Measurements from ENCODE around the gene UTF1. TPM values are rescaled to one million over a fixed set of nuclear protein-coding genes. Genes with fewer than 3 reads are reported as not detected.

UTF1 gene
- total and polyA plus RNA-seq, 7 experiments from 2014 or later = 0.56 TPM; not detected in 6

GRCh38 chr10:133227256-133227655 lies 2.8 kb upstream of the UTF1 start:
- Mint-ChIP-seq H3K36me3 (no peaks in the 10 kb centered on the region), H3K27ac (no peak overlapping the region), H3K4me1 (peaks cover 0 to 20% (median 8%) of the 10 kb centered on the region in 7 donors), H3K9me3 (peaks cover 0 to 2% (median 0%) of the 10 kb centered on the region in 11 donors), H3K27me3 (peaks cover 21 to 51% (median 42%) of the 10 kb centered on the region in 5 donors), H3K4me3 (no peak overlapping the region)
- Histone ChIP-seq H3K27me3 (ENCODE audit: control insufficient read depth in 2 of 2, insufficient read depth in 2 of 2, low read length in 2 of 2) (peaks cover 3 to 10% of the 10 kb centered on the region in 2 donors), H3K9me3 (ENCODE audit: control insufficient read depth in 2 of 3, low read length in 3 of 3) (no peaks in the 10 kb centered on the region), H3K36me3 (ENCODE audit: control insufficient read depth in 2 of 3, insufficient read depth in 3 of 3, low read length in 3 of 3) (no peaks in the 10 kb centered on the region), H3K27ac (ENCODE audit: low read depth, low read length) (no peak overlapping the region), H3K4me1 (ENCODE audit: control insufficient read depth in 2 of 2, insufficient read depth in 2 of 2, low read length in 2 of 2) (no peaks in the 10 kb centered on the region), H3K4me3 (ENCODE audit: low read length) (no peak overlapping the region)
- ChIA-PET POLR2A (no interaction called here), CTCF (interaction anchor here (0.7 kb wide), 1 partner anchor 52 kb away, joined by 6 read pairs; no protein-coding TSS in a partner anchor)
- intact Hi-C loops (cut with micrococcal nuclease) = no loop called here
- DNase-seq (peak in 1 of 9 donors; percentile 2), ATAC-seq (no peak)

DNA sequence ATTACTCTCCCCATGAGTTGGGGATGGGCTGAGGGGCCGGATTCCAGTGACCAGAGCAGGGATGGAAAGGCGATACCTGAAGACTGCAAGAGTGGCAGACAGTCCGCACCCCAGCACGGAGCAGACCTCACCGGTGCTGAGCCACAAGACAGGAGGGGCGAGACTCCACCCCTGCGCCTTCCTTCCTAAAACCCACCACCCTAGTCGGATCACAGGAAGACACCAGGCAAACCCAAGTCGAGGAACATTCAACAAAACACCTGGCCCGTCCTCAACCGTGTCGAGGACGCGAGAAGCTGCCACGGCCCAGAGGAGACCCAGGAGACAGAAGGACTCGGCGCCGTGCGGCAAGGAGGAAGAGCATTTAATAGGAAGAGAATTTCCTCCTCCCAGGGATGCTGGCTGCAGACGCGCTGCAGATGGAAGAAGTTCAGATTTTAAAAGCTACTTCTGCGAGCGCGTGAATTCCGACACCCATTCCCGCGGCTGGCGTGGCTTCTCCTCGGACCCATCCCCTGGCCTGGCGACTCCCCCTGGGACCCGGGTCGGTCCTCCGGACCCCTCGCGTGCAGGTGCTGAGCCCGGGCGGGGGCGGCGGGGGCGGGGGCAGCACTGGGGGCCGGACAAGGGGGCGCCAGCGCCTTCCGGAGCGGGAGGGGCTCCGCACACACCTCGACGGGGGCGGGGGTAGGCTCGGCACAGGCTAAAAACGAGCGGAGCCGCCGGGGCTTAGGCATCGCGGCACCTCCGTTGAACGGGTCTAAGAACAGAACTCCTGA lies 563 bp upstream of the UTF1 start:
- Histone ChIP-seq H3K36me3 (ENCODE audit: control insufficient read depth in 2 of 3, insufficient read depth in 3 of 3, low read length in 3 of 3) (no peaks in the 10 kb centered on the region), H3K4me1 (ENCODE audit: control insufficient read depth in 2 of 2, insufficient read depth in 2 of 2, low read length in 2 of 2) (no peaks in the 10 kb centered on the region), H3K4me3 (ENCODE audit: low read length) (no peak overlapping the region), H3K9me3 (ENCODE audit: control insufficient read depth in 2 of 3, low read length in 3 of 3) (no peaks in the 10 kb centered on the region), H3K27me3 (ENCODE audit: control insufficient read depth in 2 of 2, insufficient read depth in 2 of 2, low read length in 2 of 2) (peaks cover 3 to 12% of the 10 kb centered on the region in 2 donors), H3K27ac (ENCODE audit: low read depth, low read length) (no peak overlapping the region)
- DNase-seq (peak in 1 of 9 donors; percentile 2), ATAC-seq (no peak)
- Mint-ChIP-seq H3K36me3 (no peaks in the 10 kb centered on the region), H3K4me1 (peaks cover 0 to 20% (median 8%) of the 10 kb centered on the region in 7 donors), H3K27me3 (peaks cover 31 to 66% (median 53%) of the 10 kb centered on the region in 5 donors), H3K27ac (peak overlapping the region in 1 of 9 donors; percentile 52), H3K9me3 (peaks cover 0 to 4% (median 0%) of the 10 kb centered on the region in 11 donors), H3K4me3 (peak overlapping the region in 9 of 10 donors; percentile 51 to 71 (median 59))
- intact Hi-C loops (cut with micrococcal nuclease) = loop anchor here in 1 of 2 donors (10.0 kb wide), 1 partner anchor 85 kb away; no protein-coding TSS in a partner anchor
- CTCF ChIA-PET = no interaction called here
- POLR2A ChIA-PET = no interaction called here

GRCh38 chr10:133230387-133231195 lies 574 bp downstream of the UTF1 start:
- intact Hi-C loops (cut with micrococcal nuclease) = loop anchor here in 1 of 2 donors (10.0 kb wide), 1 partner anchor 86 kb away; no protein-coding TSS in a partner anchor
- H3K4me3 Mint-ChIP-seq = peak overlapping the region in 4 of 10 donors; percentile 29 to 67 (median 42)
- Histone ChIP-seq H3K9me3 (ENCODE audit: control insufficient read depth in 2 of 3, low read length in 3 of 3) (no peaks in the 10 kb centered on the region), H3K27me3 (ENCODE audit: control insufficient read depth in 2 of 2, insufficient read depth in 2 of 2, low read length in 2 of 2) (peaks cover 3 to 12% of the 10 kb centered on the region in 2 donors), H3K4me3 (ENCODE audit: low read length) (no peak overlapping the region), H3K36me3 (ENCODE audit: control insufficient read depth in 2 of 3, insufficient read depth in 3 of 3, low read length in 3 of 3) (no peaks in the 10 kb centered on the region), H3K27ac (ENCODE audit: low read depth, low read length) (no peak overlapping the region), H3K4me1 (ENCODE audit: control insufficient read depth in 2 of 2, insufficient read depth in 2 of 2, low read length in 2 of 2) (no peaks in the 10 kb centered on the region)
- H3K9me3 Mint-ChIP-seq = peaks cover 0 to 4% (median 0%) of the 10 kb centered on the region in 11 donors
- H3K27ac Mint-ChIP-seq = no peak overlapping the region
- no peaks in the 10 kb centered on the region for H3K36me3 Mint-ChIP-seq
- H3K4me1 Mint-ChIP-seq = peaks cover 0 to 18% (median 8%) of the 10 kb centered on the region in 7 donors
- ChIA-PET CTCF (no interaction called here), POLR2A (no interaction called here)
- peaks cover 31 to 73% (median 53%) of the 10 kb centered on the region in 5 donors for H3K27me3 Mint-ChIP-seq
- ATAC-seq (peak; percentile 28), DNase-seq (peak in 1 of 9 donors; percentile 7)

DNA sequence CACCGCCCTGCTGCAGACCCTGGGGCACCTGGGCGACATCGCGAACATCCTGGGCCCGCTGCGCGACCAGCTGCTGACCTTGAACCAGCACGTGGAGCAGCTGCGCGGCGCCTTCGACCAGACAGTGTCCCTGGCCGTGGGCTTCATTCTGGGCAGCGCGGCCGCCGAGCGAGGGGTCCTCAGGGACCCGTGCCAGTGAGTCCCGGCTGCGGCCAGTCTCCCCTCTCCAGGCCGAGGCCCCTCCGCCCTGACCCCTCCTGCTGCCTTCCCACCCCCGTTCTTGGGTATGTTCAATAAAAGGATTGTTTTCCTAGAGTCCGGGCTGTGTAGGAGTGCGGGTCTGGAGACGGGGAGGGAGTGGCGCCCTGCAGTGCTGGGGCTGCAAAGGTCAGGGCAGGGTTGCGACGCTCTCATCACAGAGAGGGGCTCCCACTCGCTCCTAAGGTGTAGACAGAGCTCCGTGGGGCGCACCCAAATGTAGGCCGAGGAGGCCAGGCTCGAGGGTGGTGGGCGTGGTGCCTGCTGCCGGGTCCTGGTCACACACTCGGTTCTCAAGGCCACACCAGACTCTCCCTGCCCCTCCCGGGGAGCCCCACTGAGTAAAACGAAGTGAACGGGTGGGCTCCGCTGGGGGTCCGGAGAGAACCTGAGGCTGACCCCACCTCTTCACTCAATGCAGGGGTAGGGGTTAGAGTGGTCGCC lies 1.4 kb downstream of the UTF1 start:
- peaks cover 0 to 4% (median 0%) of the 10 kb centered on the region in 11 donors for H3K9me3 Mint-ChIP-seq
- peaks cover 35 to 73% (median 51%) of the 10 kb centered on the region in 5 donors for H3K27me3 Mint-ChIP-seq
- ATAC-seq (no peak), DNase-seq (peak in 1 of 9 donors; percentile 6)
- Histone ChIP-seq H3K9me3 (ENCODE audit: control insufficient read depth in 2 of 3, low read length in 3 of 3) (no peaks in the 10 kb centered on the region), H3K4me3 (ENCODE audit: low read length) (no peak overlapping the region), H3K4me1 (ENCODE audit: control insufficient read depth in 2 of 2, insufficient read depth in 2 of 2, low read length in 2 of 2) (peaks cover 0 to 4% of the 10 kb centered on the region in 2 donors), H3K27ac (ENCODE audit: low read depth, low read length) (no peak overlapping the region), H3K36me3 (ENCODE audit: control insufficient read depth in 2 of 3, insufficient read depth in 3 of 3, low read length in 3 of 3) (no peaks in the 10 kb centered on the region), H3K27me3 (ENCODE audit: control insufficient read depth in 2 of 2, insufficient read depth in 2 of 2, low read length in 2 of 2) (peaks cover 3 to 12% of the 10 kb centered on the region in 2 donors)
- H3K4me1 Mint-ChIP-seq = peaks cover 0 to 14% (median 10%) of the 10 kb centered on the region in 7 donors
- CTCF ChIA-PET = no interaction called here
- POLR2A ChIA-PET = no interaction called here
- intact Hi-C loops (cut with micrococcal nuclease) = loop anchor here in 1 of 2 donors (10.0 kb wide), 1 partner anchor 87 kb away; no protein-coding TSS in a partner anchor
- no peaks in the 10 kb centered on the region for H3K36me3 Mint-ChIP-seq
- peak overlapping the region in 1 of 9 donors; percentile 32 for H3K27ac Mint-ChIP-seq
- H3K4me3 Mint-ChIP-seq = peak overlapping the region in 6 of 10 donors; percentile 21 to 67 (median 52)

- Histone ChIP-seq H3K4me3 (ENCODE audit: low read length) (no peak overlapping the region), H3K27me3 (ENCODE audit: control insufficient read depth in 2 of 2, insufficient read depth in 2 of 2, low read length in 2 of 2) (peaks cover 3 to 12% of the 10 kb centered on the region in 2 donors), H3K4me1 (ENCODE audit: control insufficient read depth in 2 of 2, insufficient read depth in 2 of 2, low read length in 2 of 2) (peaks cover 0 to 10% of the 10 kb centered on the region in 2 donors), H3K36me3 (ENCODE audit: control insufficient read depth in 2 of 3, insufficient read depth in 3 of 3, low read length in 3 of 3) (no peaks in the 10 kb centered on the region), H3K9me3 (ENCODE audit: control insufficient read depth in 2 of 3, low read length in 3 of 3) (no peaks in the 10 kb centered on the region), H3K27ac (ENCODE audit: low read depth, low read length) (no peak overlapping the region)
- intact Hi-C loops (cut with micrococcal nuclease) = loop anchor here in 1 of 2 donors (10.0 kb wide), 1 partner anchor 87 kb away; no protein-coding TSS in a partner anchor
- no peaks in the 10 kb centered on the region for H3K36me3 Mint-ChIP-seq
- peaks cover 0 to 13% (median 8%) of the 10 kb centered on the region in 7 donors for H3K4me1 Mint-ChIP-seq
- H3K27ac Mint-ChIP-seq = no peak overlapping the region
- ChIA-PET CTCF (no interaction called here), POLR2A (no interaction called here)
- peaks cover 33 to 66% (median 44%) of the 10 kb centered on the region in 5 donors for H3K27me3 Mint-ChIP-seq
- H3K9me3 Mint-ChIP-seq = peaks cover 0 to 4% (median 0%) of the 10 kb centered on the region in 11 donors
- ATAC-seq (no peak), DNase-seq (peak in 1 of 9 donors; percentile 6)
- peak overlapping the region in 1 of 10 donors; percentile 67 for H3K4me3 Mint-ChIP-seq
Measured at GRCh38 chr10:133231946-133232574, 2.0 kb downstream of the UTF1 start.
